Esophagus muscularis mucosa (tissue), 3 donors: ENCODE data around the gene GALNTL6.

ENCODE experiments used
- EP300 ChIP-seq: sonication (generic); formaldehyde crosslinking; IDR thresholded peaks from one replicate; pipeline ENCODE4 v1.6.1; 2017; ENCODE audit warnings: antibody characterized with exemption
- TF ChIP-seq, protein P1 (sequence below), 3 experiments: fragments of 200-600 bp in 2 of 3; fragments of 450-650 bp in 1 of 3; sonication (generic) in 2 of 3; IDR thresholded peaks; one replicate each; pipeline ENCODE4 v1.5.1; 2017 to 2019; ENCODE audit warnings: antibody characterized with exemption in 3 of 3, mild to moderate bottlenecking in 2 of 3, moderate library complexity in 1 of 3

DNA sequence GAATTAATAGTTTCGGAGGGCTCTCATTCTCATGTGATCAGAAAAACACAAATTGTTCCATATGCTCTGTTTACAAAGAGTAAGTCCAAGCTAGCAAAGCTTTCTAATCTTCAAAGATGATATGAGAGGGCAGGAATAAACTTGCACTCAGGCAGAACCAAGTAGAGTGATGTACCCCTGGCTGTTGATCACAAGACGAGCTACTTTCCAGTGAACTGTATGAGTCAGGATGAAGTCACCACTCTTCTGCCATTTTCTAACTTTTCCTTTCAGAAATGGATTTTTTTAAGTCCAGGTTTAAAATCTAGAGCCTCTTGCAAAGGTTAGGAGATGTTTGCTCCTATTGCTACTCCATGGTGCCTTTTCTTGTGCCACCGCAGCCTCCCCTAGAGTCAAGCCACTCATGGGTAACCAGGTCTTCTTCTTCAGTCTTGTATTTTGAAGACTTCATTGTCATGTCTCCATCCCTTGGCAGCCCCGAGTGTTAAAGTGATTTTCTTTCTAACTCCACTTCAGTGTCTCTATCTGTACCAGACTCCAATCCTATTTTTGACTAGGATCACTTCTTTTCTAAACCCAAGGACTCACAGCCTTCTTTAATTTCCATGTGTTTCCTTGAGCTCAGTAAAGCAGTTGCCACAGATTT is 1183.5 kb downstream of the GALNTL6 start:
- TF ChIP-seq EP300, result no peak
- TF ChIP-seq, protein P1, sequence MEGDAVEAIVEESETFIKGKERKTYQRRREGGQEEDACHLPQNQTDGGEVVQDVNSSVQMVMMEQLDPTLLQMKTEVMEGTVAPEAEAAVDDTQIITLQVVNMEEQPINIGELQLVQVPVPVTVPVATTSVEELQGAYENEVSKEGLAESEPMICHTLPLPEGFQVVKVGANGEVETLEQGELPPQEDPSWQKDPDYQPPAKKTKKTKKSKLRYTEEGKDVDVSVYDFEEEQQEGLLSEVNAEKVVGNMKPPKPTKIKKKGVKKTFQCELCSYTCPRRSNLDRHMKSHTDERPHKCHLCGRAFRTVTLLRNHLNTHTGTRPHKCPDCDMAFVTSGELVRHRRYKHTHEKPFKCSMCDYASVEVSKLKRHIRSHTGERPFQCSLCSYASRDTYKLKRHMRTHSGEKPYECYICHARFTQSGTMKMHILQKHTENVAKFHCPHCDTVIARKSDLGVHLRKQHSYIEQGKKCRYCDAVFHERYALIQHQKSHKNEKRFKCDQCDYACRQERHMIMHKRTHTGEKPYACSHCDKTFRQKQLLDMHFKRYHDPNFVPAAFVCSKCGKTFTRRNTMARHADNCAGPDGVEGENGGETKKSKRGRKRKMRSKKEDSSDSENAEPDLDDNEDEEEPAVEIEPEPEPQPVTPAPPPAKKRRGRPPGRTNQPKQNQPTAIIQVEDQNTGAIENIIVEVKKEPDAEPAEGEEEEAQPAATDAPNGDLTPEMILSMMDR (IDR thresholded peaks at IDR 0.05), result no peak
